Stimulated activated CD8-positive, alpha-beta memory T cell treated with anti-CD3 and anti-CD28 coated beads, Interleukin-15, amount 100 ng/mL, for 4 hours (primary cell): ENCODE measurements around the gene PDE8B.

ENCODE experiments used
- DNase-seq, 2 donors: peaks; one replicate each; pipeline ENCODE4 v3.0.0-alpha.2; 2020; ENCODE audit warnings: low read depth in 2 of 2

PDE8B gene

GRCh38 chr5:77321793-77322394, 111.4 kb downstream of the PDE8B start:
- no peak for DNase-seq

- no peak for DNase-seq
Measured at GRCh38 chr5:77322406-77322805, 111.9 kb downstream of the PDE8B start.

- no peak for DNase-seq
Measured at GRCh38 chr5:77325921-77326541, 115.6 kb downstream of the PDE8B start.

GRCh38 chr5:77326986-77327734, 116.7 kb downstream of the PDE8B start:
- DNase-seq = no peak

GRCh38 chr5:77328930-77329647, 118.6 kb downstream of the PDE8B start:
- DNase-seq = no peak

GRCh38 chr5:77329664-77330430, 119.4 kb downstream of the PDE8B start:
- DNase-seq = no peak

- DNase-seq = no peak
Measured at GRCh38 chr5:77333036-77333435, 122.6 kb downstream of the PDE8B start.

- DNase-seq = no peak
Measured at GRCh38 chr5:77333451-77334123, 123.1 kb downstream of the PDE8B start.

GRCh38 chr5:77337246-77337645, 126.8 kb downstream of the PDE8B start:
- no peak for DNase-seq

- DNase-seq = no peak
Measured at GRCh38 chr5:77337686-77338085, 127.2 kb downstream of the PDE8B start.

- no peak for DNase-seq
Measured at GRCh38 chr5:77339337-77339890, 128.9 kb downstream of the PDE8B start.

- no peak for DNase-seq
Measured at GRCh38 chr5:77343165-77343564, 132.7 kb downstream of the PDE8B start.

- no peak for DNase-seq
Measured at GRCh38 chr5:77347435-77348098, 137.1 kb downstream of the PDE8B start.

- no peak for DNase-seq
Measured at GRCh38 chr5:77353251-77353650, 142.8 kb downstream of the PDE8B start.

GRCh38 chr5:77354454-77354853, 144.0 kb downstream of the PDE8B start:
- DNase-seq = no peak

- no peak for DNase-seq
Measured at GRCh38 chr5:77355080-77355479, 144.6 kb downstream of the PDE8B start.

GRCh38 chr5:77355751-77356150, 145.3 kb downstream of the PDE8B start:
- DNase-seq = no peak

GRCh38 chr5:77356740-77357139, 146.3 kb downstream of the PDE8B start:
- no peak for DNase-seq

- DNase-seq = no peak
Measured at GRCh38 chr5:77358255-77359205, 148.1 kb downstream of the PDE8B start.
